Thoracic aorta (tissue), 2 donors: ENCODE results near the gene NOL4L. TPM values are rescaled to one million over a fixed set of nuclear protein-coding genes. Genes with fewer than 3 reads are reported as not detected.
A peak's percentile ranks its signal among the peaks of the same experiment; 100 is the strongest.

Experiments used
- ATAC-seq: fragments of 150-250 bp; one replicate; pipeline ENCODE4 v1.8.0; 2017; ENCODE audit warnings: low read depth; ENCODE audit not compliant: insufficient number of reproducible peaks, low FRiP score
- DNase-seq: peaks from one replicate; pipeline ENCODE4 v3.0.0-alpha.2; 2020; ENCODE audit warnings: low spot score
- H3K27ac ChIP-seq, 2 donors: fragments of 200-600 bp; sonication (generic); 1 replicate in 1 of 2; 2 replicates in 1 of 2; pipeline ENCODE4 v1.5.1; 2016; ENCODE audit warnings: mild to moderate bottlenecking in 2 of 2, moderate library complexity in 2 of 2
- H3K27me3 ChIP-seq: fragments of 200-600 bp; sonication (generic); replicated peaks from 2 replicates; pipeline ENCODE4 v1.6.0; 2016; ENCODE audit warnings: mild to moderate bottlenecking; ENCODE audit not compliant: insufficient read depth
- H3K36me3 ChIP-seq: fragments of 200-600 bp; sonication (generic); one replicate; pipeline ENCODE4 v1.5.1; 2016
- H3K4me1 ChIP-seq, 2 donors: fragments of 200-600 bp; sonication (generic); 1 replicate in 1 of 2; 2 replicates in 1 of 2; pipeline versions ENCODE4 v1.5.1 to v1.6.0; 2016; ENCODE audit warnings: low read depth in 2 of 2, mild to moderate bottlenecking in 1 of 2; ENCODE audit not compliant: control insufficient read depth in 1 of 2
- H3K4me3 ChIP-seq: fragments of 200-600 bp; sonication (generic); 2 replicates; pipeline ENCODE4 v1.5.1; 2016; ENCODE audit warnings: mild to moderate bottlenecking
- H3K9me3 ChIP-seq: fragments of 200-600 bp; sonication (generic); 2 replicates; pipeline ENCODE4 v1.5.1; 2016
- total RNA-seq, 2 donors: library from RNA; depleted of rRNA; stranded (reverse); fragments of >200 nt; gene quantifications; one replicate each; pipeline versions ENCODE4 v1.1.0 to v1.2.3, GENCODE V29; 2016
- TF ChIP-seq, protein P1 (sequence below): fragments of 200-600 bp; sonication (generic); IDR thresholded peaks from one replicate; pipeline ENCODE4 v1.5.1; 2019; ENCODE audit warnings: antibody characterized with exemption

The NOL4L gene
- total RNA-seq, 2 donors from 2014 or later = 17.5 to 23.7 TPM

DNA sequence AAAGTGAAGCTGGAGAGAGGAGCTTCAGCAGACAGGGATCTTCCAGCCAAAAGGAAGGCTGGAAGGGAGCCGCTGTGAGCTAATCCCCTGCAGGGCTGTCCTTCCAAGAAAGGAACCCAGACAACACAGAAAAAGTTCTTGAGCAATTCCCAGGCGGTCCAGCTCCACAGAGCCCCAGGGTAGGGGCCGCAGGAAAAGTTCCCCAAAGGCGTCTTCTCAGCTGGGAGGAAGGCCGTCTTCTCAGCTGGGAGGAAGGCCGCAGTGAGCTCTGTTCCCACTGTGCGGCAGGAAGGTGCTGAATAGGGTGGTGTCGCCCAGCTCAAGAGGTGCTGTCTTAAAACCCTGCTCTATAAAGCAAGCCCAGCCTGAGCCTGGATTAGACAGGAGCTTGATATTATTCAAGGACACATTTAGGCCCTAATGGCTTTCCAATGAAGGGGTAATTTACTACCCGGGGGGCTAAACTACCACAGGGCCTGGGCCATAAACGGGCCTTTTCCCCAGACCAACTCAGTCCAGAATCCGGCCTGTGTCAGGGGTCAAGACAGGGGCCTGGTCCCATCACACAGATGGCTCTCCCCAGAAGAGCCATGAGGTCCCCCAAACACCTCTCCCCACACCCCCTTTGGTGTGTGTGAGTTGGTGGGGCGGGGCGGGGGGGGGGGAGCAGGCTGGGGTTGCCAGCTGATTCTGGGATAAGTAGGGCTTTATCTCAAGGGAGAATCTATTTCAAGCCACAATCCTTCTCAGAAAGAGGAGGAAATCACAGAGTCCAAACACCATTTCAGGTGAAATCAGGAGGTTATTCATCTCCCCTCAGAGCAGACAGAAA, 103.6 kb downstream of the NOL4L start:
- no peak for DNase-seq
- H3K27me3 ChIP-seq = no peaks in the 10 kb centered on the region
- peak overlapping the region; percentile 90 for H3K4me3 ChIP-seq
- H3K9me3 ChIP-seq = no peaks in the 10 kb centered on the region
- H3K4me1 ChIP-seq = peaks cover 7 to 8% of the 10 kb centered on the region in 2 donors
- peak overlapping the region in 1 of 2 donors; percentile 15 for H3K27ac ChIP-seq
- TF ChIP-seq, protein P1, sequence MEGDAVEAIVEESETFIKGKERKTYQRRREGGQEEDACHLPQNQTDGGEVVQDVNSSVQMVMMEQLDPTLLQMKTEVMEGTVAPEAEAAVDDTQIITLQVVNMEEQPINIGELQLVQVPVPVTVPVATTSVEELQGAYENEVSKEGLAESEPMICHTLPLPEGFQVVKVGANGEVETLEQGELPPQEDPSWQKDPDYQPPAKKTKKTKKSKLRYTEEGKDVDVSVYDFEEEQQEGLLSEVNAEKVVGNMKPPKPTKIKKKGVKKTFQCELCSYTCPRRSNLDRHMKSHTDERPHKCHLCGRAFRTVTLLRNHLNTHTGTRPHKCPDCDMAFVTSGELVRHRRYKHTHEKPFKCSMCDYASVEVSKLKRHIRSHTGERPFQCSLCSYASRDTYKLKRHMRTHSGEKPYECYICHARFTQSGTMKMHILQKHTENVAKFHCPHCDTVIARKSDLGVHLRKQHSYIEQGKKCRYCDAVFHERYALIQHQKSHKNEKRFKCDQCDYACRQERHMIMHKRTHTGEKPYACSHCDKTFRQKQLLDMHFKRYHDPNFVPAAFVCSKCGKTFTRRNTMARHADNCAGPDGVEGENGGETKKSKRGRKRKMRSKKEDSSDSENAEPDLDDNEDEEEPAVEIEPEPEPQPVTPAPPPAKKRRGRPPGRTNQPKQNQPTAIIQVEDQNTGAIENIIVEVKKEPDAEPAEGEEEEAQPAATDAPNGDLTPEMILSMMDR = no peak
- no peak for ATAC-seq
- no peaks in the 10 kb centered on the region for H3K36me3 ChIP-seq

DNA sequence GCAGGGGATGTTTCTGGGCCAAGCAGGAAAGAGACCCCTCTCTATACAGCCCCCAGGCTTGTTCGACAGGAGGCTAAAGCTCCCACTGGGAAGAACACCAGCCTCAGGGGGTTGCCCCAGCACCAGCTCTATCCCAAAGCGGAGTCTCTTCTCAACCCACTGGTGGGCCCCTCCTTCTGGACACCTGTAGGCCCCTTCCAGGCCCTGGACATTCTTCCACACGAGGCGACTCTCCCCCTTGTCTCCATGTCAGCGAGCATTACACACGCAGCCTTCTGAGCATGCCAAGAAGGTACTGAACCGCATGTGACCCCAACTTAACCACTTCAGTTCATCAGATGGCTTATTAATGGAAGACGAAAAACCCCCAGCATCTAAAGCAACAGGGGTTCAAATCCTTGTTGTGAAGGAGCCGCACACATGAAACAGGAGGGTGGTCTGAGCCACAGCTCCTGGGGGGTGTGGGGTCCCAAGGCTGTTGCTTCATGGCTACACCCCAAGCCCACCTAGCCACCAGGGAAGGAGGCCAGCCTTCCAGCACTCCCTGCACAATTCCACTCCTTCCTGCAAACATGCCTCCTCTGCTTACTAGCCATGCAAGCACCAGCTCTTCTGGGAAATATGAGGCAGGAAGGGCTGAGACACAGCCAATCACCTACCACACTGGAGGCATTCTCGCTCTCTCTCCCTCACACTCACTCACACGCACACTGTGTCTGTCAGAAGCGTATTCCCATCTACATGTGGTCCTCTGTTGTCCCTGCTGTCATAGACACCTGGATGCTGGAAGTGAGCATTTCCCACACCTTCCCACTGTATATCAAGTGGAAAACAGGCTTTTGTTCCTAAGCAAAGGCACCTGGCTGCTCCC, 104.5 kb downstream of the NOL4L start:
- H3K4me3 ChIP-seq = no peak overlapping the region
- TF ChIP-seq, protein P1 = no peak
- DNase-seq = no peak
- no peaks in the 10 kb centered on the region for H3K27me3 ChIP-seq
- no peak for ATAC-seq
- peaks cover 14 to 17% of the 10 kb centered on the region in 2 donors for H3K4me1 ChIP-seq
- H3K27ac ChIP-seq = peak overlapping the region in 1 of 2 donors; percentile 15
- H3K36me3 ChIP-seq = no peaks in the 10 kb centered on the region
- no peaks in the 10 kb centered on the region for H3K9me3 ChIP-seq

DNA sequence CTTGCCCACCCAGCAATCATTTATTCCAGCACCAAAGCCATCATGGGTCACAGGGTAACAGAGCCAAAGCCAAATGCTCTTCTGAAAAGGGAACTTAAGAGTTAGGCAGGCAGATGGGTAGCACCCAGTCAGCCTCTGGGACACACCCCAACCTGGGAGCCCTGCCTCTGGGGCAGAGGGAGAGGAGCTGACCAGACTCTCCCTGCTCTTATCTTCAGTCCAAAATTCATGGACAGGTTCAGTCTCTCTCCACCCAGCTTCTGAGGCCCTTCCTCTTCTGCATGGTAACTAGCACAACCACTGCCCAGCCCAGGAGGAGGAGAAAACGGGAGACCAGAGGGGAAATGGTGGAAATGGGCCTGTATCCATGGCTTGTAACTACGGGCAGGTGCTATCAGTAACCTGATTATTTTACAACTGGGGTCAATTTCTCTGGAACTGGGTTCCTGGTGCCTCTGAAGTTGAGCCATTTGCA, 105.4 kb downstream of the NOL4L start:
- no peak for ATAC-seq
- H3K27me3 ChIP-seq = no peaks in the 10 kb centered on the region
- TF ChIP-seq, protein P1 = no peak
- H3K9me3 ChIP-seq = no peaks in the 10 kb centered on the region
- peaks cover 20 to 26% of the 10 kb centered on the region in 2 donors for H3K4me1 ChIP-seq
- H3K4me3 ChIP-seq = no peak overlapping the region
- no peak for DNase-seq
- H3K27ac ChIP-seq = no peak overlapping the region
- H3K36me3 ChIP-seq = no peaks in the 10 kb centered on the region

DNA sequence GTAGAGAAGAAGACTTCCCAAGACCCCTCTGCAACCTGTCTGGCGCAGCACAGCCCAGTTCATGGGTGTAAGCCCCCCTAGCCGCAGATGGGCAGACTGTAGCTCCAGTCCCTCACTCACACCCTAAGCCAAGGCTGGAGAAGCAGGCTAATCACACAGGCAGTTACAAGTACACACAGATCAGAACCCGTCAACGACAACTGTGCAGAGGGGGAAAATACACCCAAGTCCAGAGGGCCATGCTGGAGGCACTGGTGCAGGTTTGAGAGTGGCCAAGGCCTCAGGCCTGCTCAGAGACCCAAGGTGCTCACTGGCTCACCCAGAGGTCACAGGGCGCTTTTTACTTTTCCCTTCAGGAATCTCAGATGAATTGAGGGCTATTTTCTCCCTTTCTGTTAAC, 106.1 kb downstream of the NOL4L start:
- no peak overlapping the region for H3K27ac ChIP-seq
- no peak overlapping the region for H3K4me3 ChIP-seq
- H3K36me3 ChIP-seq = no peaks in the 10 kb centered on the region
- TF ChIP-seq, protein P1 = no peak
- H3K27me3 ChIP-seq = no peaks in the 10 kb centered on the region
- H3K9me3 ChIP-seq = no peaks in the 10 kb centered on the region
- DNase-seq (no peak), ATAC-seq (no peak)
- peaks cover 18 to 33% of the 10 kb centered on the region in 2 donors for H3K4me1 ChIP-seq

DNA sequence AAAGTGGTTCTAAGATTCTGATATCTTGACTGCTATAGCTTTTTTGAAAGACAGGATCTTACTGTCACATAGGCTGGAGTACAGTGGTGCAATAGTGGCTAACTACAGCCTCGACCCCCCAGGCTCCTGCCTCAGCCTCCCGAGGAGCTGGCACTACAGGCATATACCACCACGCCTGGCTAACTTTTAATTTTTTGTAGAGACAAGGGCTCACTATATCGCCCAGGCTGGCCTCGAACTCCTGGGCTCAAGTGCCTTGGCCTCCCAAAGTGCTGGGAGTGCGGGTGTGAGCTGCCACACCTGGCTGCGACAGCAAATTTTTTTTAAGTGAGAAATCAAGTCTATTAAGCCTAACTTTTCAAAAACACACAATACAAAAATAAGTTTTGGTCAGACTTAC, 106.6 kb downstream of the NOL4L start:
- DNase-seq (no peak), ATAC-seq (no peak)
- H3K36me3 ChIP-seq = no peaks in the 10 kb centered on the region
- H3K27ac ChIP-seq = no peak overlapping the region
- no peak overlapping the region for H3K4me3 ChIP-seq
- peaks cover 18 to 37% of the 10 kb centered on the region in 2 donors for H3K4me1 ChIP-seq
- H3K9me3 ChIP-seq = no peaks in the 10 kb centered on the region
- TF ChIP-seq, protein P1 = no peak
- H3K27me3 ChIP-seq = no peaks in the 10 kb centered on the region
